Smooth muscle cell (in vitro differentiated cells): ENCODE measurements around the gene PRAME. TPM values are rescaled to one million over a fixed set of nuclear protein-coding genes. Genes with fewer than 3 reads are reported as not detected.

Experiments
- DNase-seq: peaks from one replicate; lab custom pipeline; 2025; ENCODE audit not compliant: unreplicated experiment; lab: John Stamatoyannopoulos, UW
- H2AFZ ChIP-seq: fragments of 200-600 bp; sonication (generic); 2 replicates; pipeline ENCODE4 v1.6.0; 2016; ENCODE audit warnings: antibody characterized with exemption, low read depth, mild to moderate bottlenecking
- H3F3A ChIP-seq: fragments of 200-600 bp; sonication (generic); 2 replicates; pipeline ENCODE4 v1.6.0; 2017; ENCODE audit warnings: antibody characterized with exemption, low read depth
- H3K27ac ChIP-seq: fragments of 200-600 bp; sonication (generic); 2 replicates; pipeline ENCODE4 v1.5.1; 2016; ENCODE audit warnings: low read depth, mild to moderate bottlenecking
- H3K27me3 ChIP-seq: fragments of 200-600 bp; sonication (generic); 2 replicates; pipeline ENCODE4 v1.6.1; 2016; ENCODE audit warnings: low read depth, mild to moderate bottlenecking
- H3K36me3 ChIP-seq: fragments of 200-600 bp; sonication (generic); 2 replicates; pipeline ENCODE4 v1.5.1; 2016; ENCODE audit warnings: low read depth
- H3K4me1 ChIP-seq: fragments of 200-600 bp; sonication (generic); 2 replicates; pipeline ENCODE4 v1.5.1; 2016; ENCODE audit warnings: low read depth
- H3K4me2 ChIP-seq: fragments of 200-600 bp; sonication (generic); 2 replicates; pipeline ENCODE4 v1.6.0; 2016; ENCODE audit warnings: mild to moderate bottlenecking
- H3K4me3 ChIP-seq: fragments of 200-600 bp; sonication (generic); 2 replicates; pipeline ENCODE4 v1.5.1; 2016; ENCODE audit warnings: mild to moderate bottlenecking
- H3K79me2 ChIP-seq: fragments of 200-600 bp; sonication (generic); 2 replicates; pipeline ENCODE4 v1.6.0; 2016; ENCODE audit warnings: low read depth, mild to moderate bottlenecking
- H3K9ac ChIP-seq: fragments of 200-600 bp; sonication (generic); 2 replicates; pipeline ENCODE4 v1.6.0; 2016; ENCODE audit warnings: low read depth
- H3K9me3 ChIP-seq: fragments of 200-600 bp; sonication (generic); replicated peaks from 2 replicates; pipeline ENCODE4 v1.5.1; 2016; ENCODE audit warnings: low read depth
- H4K20me1 ChIP-seq: fragments of 200-600 bp; sonication (generic); 2 replicates; pipeline ENCODE4 v1.6.0; 2016; ENCODE audit warnings: low read depth
- WGBS: methylation state at CpG from one replicate; pipeline ENCODE4 v1.1.7; 2016; ENCODE audit warnings: low lambda C conversion rate; 5-methylcytosine and 5-hydroxymethylcytosine counted together
- polyA plus RNA-seq: library from polyadenylated mRNA; unstranded; fragments of >200 nt; fragmentation: Nextera tagmentation; extraction: Ambion mirVana; gene quantifications from 2 replicates; pipeline ENCODE4 v1.2.1, GENCODE V29; 2016
- total RNA-seq: library from RNA; depleted of rRNA; stranded (reverse); fragments of >200 nt; gene quantifications from 2 replicates; pipeline ENCODE4 v1.2.3, GENCODE V29; 2014
- TF ChIP-seq, protein P1 (sequence below): fragments of 200-600 bp; sonication (generic); IDR thresholded peaks from 2 replicates; pipeline ENCODE4 v1.5.1; 2017; ENCODE audit warnings: borderline replicate concordance, mild to moderate bottlenecking, antibody characterized with exemption; ENCODE audit not compliant: insufficient read depth, poor library complexity, severe bottlenecking

Gene PRAME
- total and polyA plus RNA-seq, 2 experiments from 2014 or later, result not detected

DNA sequence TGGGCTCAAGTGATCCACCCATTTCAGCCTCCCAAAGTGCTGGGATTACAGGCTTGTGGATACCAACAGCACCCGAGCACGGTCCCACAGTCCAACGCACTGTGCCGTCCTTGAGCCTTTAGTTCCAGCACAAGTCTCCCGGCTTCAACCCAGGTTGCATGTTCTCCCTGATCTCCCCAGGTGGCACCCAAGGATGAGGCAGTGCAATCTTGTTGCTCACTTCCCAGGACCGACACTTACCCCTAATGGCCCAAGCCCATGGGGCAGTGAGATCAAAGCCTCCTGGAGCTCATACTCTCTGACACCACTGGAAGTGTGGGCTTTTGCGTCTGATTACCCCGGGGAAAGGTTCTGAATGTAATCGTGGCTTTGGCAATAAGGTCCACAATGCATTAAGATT lies 3.5 kb downstream of the PRAME start:
- no peaks in the 10 kb centered on the region for H3F3A ChIP-seq
- DNase-seq, result no peak
- H2AFZ ChIP-seq, result no peak overlapping the region
- H3K36me3 ChIP-seq, result no peaks in the 10 kb centered on the region
- H3K4me1 ChIP-seq, result no peaks in the 10 kb centered on the region
- H3K9ac ChIP-seq, result no peak overlapping the region
- no peaks in the 10 kb centered on the region for H3K79me2 ChIP-seq
- no peaks in the 10 kb centered on the region for H4K20me1 ChIP-seq
- H3K4me3 ChIP-seq, result no peak overlapping the region
- TF ChIP-seq, protein P1, sequence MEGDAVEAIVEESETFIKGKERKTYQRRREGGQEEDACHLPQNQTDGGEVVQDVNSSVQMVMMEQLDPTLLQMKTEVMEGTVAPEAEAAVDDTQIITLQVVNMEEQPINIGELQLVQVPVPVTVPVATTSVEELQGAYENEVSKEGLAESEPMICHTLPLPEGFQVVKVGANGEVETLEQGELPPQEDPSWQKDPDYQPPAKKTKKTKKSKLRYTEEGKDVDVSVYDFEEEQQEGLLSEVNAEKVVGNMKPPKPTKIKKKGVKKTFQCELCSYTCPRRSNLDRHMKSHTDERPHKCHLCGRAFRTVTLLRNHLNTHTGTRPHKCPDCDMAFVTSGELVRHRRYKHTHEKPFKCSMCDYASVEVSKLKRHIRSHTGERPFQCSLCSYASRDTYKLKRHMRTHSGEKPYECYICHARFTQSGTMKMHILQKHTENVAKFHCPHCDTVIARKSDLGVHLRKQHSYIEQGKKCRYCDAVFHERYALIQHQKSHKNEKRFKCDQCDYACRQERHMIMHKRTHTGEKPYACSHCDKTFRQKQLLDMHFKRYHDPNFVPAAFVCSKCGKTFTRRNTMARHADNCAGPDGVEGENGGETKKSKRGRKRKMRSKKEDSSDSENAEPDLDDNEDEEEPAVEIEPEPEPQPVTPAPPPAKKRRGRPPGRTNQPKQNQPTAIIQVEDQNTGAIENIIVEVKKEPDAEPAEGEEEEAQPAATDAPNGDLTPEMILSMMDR, result no peak
- H3K27ac ChIP-seq, result no peak overlapping the region
- H3K27me3 ChIP-seq, result peaks cover 8% of the 10 kb centered on the region
- no peaks in the 10 kb centered on the region for H3K9me3 ChIP-seq
- H3K4me2 ChIP-seq, result no peak overlapping the region
- WGBS, result 93% methylated on average over 9 of the region's 9 CpGs

GRCh38 chr22:22554587-22555284 lies 4.3 kb downstream of the PRAME start:
- H3K27me3 ChIP-seq, result peaks cover 17% of the 10 kb centered on the region
- H4K20me1 ChIP-seq, result no peaks in the 10 kb centered on the region
- no peak overlapping the region for H3K27ac ChIP-seq
- H2AFZ ChIP-seq, result no peak overlapping the region
- 90% methylated on average over 4 of the region's 4 CpGs for WGBS
- no peak for DNase-seq
- no peaks in the 10 kb centered on the region for H3K9me3 ChIP-seq
- TF ChIP-seq, protein P1, result no peak
- no peak overlapping the region for H3K9ac ChIP-seq
- H3F3A ChIP-seq, result no peaks in the 10 kb centered on the region
- H3K36me3 ChIP-seq, result no peaks in the 10 kb centered on the region
- H3K4me3 ChIP-seq, result no peak overlapping the region
- H3K4me1 ChIP-seq, result no peaks in the 10 kb centered on the region
- no peaks in the 10 kb centered on the region for H3K79me2 ChIP-seq
- no peak overlapping the region for H3K4me2 ChIP-seq

- Histone ChIP-seq H3K9me3 (no peaks in the 10 kb centered on the region), H3F3A (no peaks in the 10 kb centered on the region), H3K27ac (no peak overlapping the region), H3K9ac (no peak overlapping the region), H3K4me3 (no peak overlapping the region), H3K4me2 (no peak overlapping the region), H4K20me1 (no peaks in the 10 kb centered on the region), H3K4me1 (no peaks in the 10 kb centered on the region), H3K27me3 (peaks cover 24% of the 10 kb centered on the region), H2AFZ (no peak overlapping the region), H3K79me2 (no peaks in the 10 kb centered on the region), H3K36me3 (no peaks in the 10 kb centered on the region)
- no peak for DNase-seq
- TF ChIP-seq, protein P1, result no peak
- 81% methylated on average over 8 of the region's 8 CpGs for WGBS
These were observed 5.1 kb downstream of the PRAME start for GRCh38 chr22:22553735-22554586.
